Activated T-cell treated with anti-CD3 and anti-CD28 coated beads, Interleukin-2, amount 50 U/mL, for 1 hour (primary cell): ENCODE measurements around the gene NKTR.

Experiments used
- DNase-seq: peaks from one replicate; pipeline ENCODE4 v3.0.0-alpha.2; 2020

Gene NKTR

GRCh38 chr3:42683875-42684598 is 83.6 kb downstream of the NKTR start:
- no peak for DNase-seq

- no peak for DNase-seq
Measured at GRCh38 chr3:42684632-42685362, 84.3 kb downstream of the NKTR start.

- DNase-seq, result no peak
Measured at GRCh38 chr3:42685363-42685881, 84.9 kb downstream of the NKTR start, which contains the start of gene KLHL40. TSS of gene KLHL40 (plus strand) at chr3:42685537. CDS start at chr3:42685619, 82 bp downstream.

GRCh38 chr3:42685891-42686820 is 85.7 kb downstream of the NKTR start:
- peak; percentile 1 for DNase-seq

GRCh38 chr3:42686832-42687650 is 86.6 kb downstream of the NKTR start:
- peak; percentile 1 for DNase-seq

GRCh38 chr3:42688016-42688415 is 87.5 kb downstream of the NKTR start:
- peak; percentile 11 for DNase-seq

GRCh38 chr3:42688487-42689420 is 88.3 kb downstream of the NKTR start:
- DNase-seq, result peak; percentile 5

- DNase-seq, result no peak
Measured at GRCh38 chr3:42689421-42690014, 89.0 kb downstream of the NKTR start.

GRCh38 chr3:42690191-42690590 is 89.7 kb downstream of the NKTR start:
- no peak for DNase-seq

GRCh38 chr3:42690766-42691680 is 90.5 kb downstream of the NKTR start:
- no peak for DNase-seq

- DNase-seq, result no peak
Measured at GRCh38 chr3:42691816-42692666, 91.6 kb downstream of the NKTR start.

GRCh38 chr3:42692667-42693529 is 92.4 kb downstream of the NKTR start:
- DNase-seq, result no peak

- no peak for DNase-seq
Measured at GRCh38 chr3:42693530-42693930, 93.0 kb downstream of the NKTR start.

- no peak for DNase-seq
Measured at GRCh38 chr3:42694366-42694765, 93.9 kb downstream of the NKTR start.

GRCh38 chr3:42696356-42697288 is 96.1 kb downstream of the NKTR start:
- DNase-seq, result no peak
